ENCODE data around the gene CACNA1C. TPM values are rescaled to one million over a fixed set of nuclear protein-coding genes. Genes with fewer than 3 reads are reported as not detected.

CACNA1C gene
- total RNA-seq, 1 donor: 16.6 TPM

DNA sequence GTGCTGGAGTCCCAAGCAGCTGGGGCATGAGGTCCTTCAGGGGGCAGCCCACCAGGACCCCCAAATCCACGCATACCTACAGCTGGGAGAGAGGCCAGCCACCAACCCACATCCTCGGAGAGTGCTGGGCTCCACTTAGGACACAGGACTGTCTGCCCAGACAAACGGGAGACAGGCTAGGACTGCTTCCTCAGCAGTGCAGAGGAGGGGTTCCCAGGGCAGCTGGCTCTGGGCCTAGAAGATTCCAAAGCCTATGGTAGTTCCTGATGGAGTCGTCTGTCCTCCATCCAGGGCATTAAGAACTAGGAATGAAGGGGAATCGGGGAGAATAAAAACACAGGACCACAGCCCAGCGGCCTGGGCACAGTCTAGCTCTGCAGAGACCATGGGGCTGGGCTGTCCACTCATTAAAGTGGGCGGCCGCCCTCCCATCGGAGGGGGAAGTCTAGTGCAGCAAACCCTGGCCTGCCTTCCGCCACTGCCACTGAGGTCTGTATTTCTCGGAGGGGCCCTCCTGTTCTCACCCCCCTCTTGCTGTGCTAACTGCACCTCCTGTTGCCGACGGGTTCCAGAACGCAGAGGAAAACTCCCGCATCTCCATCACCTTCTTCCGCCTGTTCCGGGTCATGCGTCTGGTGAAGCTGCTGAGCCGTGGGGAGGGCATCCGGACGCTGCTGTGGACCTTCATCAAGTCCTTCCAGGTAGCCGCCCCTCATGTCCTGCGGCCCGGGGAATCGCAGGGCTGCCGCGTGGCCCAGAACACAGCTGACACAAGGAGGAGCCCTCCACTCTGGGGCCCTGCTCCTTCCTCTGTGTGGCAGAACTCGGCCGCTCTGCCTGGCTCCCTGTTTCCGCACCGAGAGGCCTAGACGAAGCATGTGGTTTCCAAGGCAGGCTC lies 598.5 kb downstream of the CACNA1C start:
- H3K4me3 ChIP-seq (ENCODE audit: low read depth, low read length): no peak overlapping the region
- TF ChIP-seq, protein P1, sequence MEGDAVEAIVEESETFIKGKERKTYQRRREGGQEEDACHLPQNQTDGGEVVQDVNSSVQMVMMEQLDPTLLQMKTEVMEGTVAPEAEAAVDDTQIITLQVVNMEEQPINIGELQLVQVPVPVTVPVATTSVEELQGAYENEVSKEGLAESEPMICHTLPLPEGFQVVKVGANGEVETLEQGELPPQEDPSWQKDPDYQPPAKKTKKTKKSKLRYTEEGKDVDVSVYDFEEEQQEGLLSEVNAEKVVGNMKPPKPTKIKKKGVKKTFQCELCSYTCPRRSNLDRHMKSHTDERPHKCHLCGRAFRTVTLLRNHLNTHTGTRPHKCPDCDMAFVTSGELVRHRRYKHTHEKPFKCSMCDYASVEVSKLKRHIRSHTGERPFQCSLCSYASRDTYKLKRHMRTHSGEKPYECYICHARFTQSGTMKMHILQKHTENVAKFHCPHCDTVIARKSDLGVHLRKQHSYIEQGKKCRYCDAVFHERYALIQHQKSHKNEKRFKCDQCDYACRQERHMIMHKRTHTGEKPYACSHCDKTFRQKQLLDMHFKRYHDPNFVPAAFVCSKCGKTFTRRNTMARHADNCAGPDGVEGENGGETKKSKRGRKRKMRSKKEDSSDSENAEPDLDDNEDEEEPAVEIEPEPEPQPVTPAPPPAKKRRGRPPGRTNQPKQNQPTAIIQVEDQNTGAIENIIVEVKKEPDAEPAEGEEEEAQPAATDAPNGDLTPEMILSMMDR (IDR thresholded peaks at IDR 0.05; ENCODE audit: insufficient read depth, low read length): no peak
- DNase-seq (ENCODE audit: low read depth): peak; percentile 10

DNA sequence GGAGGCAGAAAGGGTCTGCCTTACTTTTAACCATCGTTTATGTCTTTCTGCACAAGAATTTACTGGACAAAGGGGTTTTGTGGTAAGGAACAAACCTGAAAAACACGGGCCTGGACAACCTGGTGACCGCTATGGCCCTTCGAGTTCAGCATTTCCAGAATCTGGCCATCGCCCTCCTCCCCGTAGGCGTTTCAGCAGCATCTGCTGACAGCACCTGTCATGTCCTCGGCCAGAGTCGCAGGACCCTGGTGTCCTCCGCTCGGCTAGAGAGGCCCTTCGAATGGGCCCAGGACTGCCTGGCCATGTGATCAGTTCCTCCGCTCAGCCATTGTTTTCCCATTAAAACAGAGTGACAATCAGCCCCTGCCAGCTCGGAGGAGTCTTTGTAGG lies 599.2 kb downstream of the CACNA1C start:
- TF ChIP-seq, protein P1 (IDR thresholded peaks at IDR 0.05; ENCODE audit: insufficient read depth, low read length): no peak
- no peak for DNase-seq (ENCODE audit: low read depth)
- H3K4me3 ChIP-seq (ENCODE audit: low read depth, low read length): no peak overlapping the region

DNA sequence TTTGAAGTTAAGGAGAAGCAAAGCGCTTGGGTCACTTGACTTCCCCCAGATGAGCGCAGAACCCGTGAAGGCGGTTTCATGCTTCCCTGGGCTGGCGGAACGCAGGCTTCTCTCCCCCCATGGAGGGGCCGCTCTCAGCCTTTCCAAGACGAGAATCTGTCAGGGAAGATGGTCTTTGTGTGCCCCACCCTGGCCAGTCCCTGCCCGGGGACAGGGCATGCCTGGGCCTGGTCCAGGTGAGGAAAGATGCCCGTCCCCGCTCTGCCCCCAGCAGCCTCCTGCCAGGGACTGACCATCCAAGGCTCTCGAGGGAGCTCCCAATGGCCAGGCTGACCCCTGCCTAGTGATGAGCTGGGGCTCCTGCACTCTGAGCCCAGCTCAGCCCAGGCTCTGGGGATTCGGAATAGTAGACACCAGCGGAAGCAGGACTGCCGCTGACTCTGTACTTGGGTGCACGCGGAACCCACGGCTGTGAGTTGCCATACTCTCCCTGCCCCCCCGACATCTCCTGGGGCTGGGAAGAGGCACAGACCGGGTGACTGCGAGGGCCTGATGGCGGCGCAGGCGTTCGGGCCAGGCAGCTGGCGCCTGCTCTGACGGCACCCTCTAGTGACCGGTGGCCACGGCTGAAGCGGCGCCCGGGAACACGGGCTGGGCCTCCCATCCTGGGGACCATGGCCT lies 599.8 kb downstream of the CACNA1C start:
- no peak for DNase-seq (ENCODE audit: low read depth)
- H3K4me3 ChIP-seq (ENCODE audit: low read depth, low read length): no peak overlapping the region
- TF ChIP-seq, protein P1 (IDR thresholded peaks at IDR 0.05; ENCODE audit: insufficient read depth, low read length): no peak

DNA sequence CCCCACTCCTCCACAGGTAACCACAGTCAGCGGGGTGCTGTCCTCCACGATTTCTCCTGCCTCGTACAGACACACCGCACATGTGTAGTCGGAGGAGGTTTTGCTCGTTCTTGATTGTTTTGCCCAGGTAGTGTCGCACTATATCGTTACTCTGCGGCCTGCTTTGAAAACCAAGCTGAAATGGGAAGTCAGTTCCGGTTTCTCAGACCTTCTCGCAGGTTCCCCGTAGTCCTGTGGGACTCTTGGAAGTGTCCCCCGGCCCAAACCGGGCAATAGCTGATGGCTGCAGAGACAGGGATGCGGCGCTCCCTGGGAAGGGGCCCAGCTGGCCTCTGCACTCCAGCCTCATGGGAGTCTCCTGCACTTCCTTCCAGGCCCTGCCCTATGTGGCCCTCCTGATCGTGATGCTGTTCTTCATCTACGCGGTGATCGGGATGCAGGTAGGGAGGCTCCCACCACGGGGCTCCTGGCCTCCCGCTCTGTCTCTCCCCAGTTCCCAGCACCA lies 600.7 kb downstream of the CACNA1C start:
- TF ChIP-seq, protein P1 (IDR thresholded peaks at IDR 0.05; ENCODE audit: insufficient read depth, low read length): no peak
- H3K4me3 ChIP-seq (ENCODE audit: low read depth, low read length): no peak overlapping the region
- DNase-seq (ENCODE audit: low read depth): no peak

DNA sequence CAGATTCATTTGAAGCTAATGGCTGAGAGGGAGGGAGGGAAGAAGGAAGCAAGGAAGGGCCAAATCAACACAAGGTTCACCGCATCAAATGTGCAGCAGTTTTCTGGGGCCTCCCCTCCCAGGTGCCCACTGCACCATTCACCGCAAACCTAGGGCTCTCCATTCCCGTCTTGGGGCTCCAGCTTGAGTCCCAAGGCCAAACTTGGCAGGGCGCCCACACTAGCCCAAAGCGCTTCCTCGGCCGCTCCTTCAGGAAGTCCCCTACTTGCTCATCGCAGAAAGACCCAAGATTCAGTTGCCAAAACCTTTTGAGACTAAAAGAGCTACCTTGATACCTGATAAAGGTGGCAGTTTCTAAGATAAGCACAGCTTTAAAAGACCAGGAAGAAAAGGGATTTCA lies 601.5 kb downstream of the CACNA1C start:
- H3K4me3 ChIP-seq (ENCODE audit: low read depth, low read length): no peak overlapping the region
- DNase-seq (ENCODE audit: low read depth): no peak
- TF ChIP-seq, protein P1 (IDR thresholded peaks at IDR 0.05; ENCODE audit: insufficient read depth, low read length): no peak

DNA sequence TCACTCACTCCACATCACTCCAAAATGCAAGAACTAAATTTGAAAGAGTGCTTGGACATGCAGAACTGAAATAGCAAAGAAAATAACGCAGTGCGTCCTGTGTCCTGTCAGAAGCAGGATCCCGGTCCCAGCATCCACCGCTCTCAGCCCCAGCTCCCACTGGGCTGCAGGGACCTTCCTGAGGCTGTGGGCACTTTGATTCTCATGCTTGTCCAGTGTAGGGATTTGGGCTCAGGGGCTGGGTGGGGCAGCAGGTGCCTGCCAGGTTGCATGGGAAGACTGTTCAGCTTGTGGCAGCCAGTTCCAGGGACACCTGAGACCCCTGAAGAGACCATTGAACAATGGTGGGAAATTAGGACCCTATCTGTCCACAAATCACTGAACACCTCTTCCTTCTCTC lies 602.0 kb downstream of the CACNA1C start:
- no peak for DNase-seq (ENCODE audit: low read depth)
- no peak overlapping the region for H3K4me3 ChIP-seq (ENCODE audit: low read depth, low read length)
- TF ChIP-seq, protein P1 (IDR thresholded peaks at IDR 0.05; ENCODE audit: insufficient read depth, low read length): no peak

All from fibroblast of the aortic adventitia (primary cell).